NB4 (cell line): ENCODE results near the gene UGGT1.

ENCODE experiments used
- CTCF ChIP-seq: IDR thresholded peaks from one replicate; pipeline ENCODE4 v1.5.1; 2012; ENCODE audit warnings: low read depth, low read length
- MAX ChIP-seq: IDR thresholded peaks from 2 replicates; pipeline ENCODE4 v1.6.1; 2011; ENCODE audit warnings: low read depth, low read length
- POLR2A ChIP-seq: IDR thresholded peaks from 2 replicates; pipeline ENCODE4 v1.6.1; 2011; ENCODE audit warnings: mild to moderate bottlenecking; ENCODE audit not compliant: insufficient read length; ENCODE audit errors: extremely low read depth

- no peak for TF ChIP-seq POLR2A
- TF ChIP-seq CTCF, result no peak
- no peak for TF ChIP-seq MAX
These were observed 67.2 kb downstream of the UGGT1 start for GRCh38 chr2:128158176-128158575.
